Adrenal gland (tissue), 5 donors: ENCODE measurements around the gene PIK3AP1.

Experiments
- CTCF ChIP-seq, 6 experiments: fragments of 450-650 bp in 4 of 6; fragments of 200-600 bp in 2 of 6; sonication (generic) in 1 of 6; IDR thresholded peaks; 1 replicate in 5 of 6; 2 replicates in 1 of 6; pipeline versions ENCODE4 v1.5.1 to v1.8.0; 2016 to 2021; ENCODE audit warnings: antibody characterized with exemption in 6 of 6, mild to moderate bottlenecking in 2 of 6, moderate library complexity in 1 of 6
- POLR2A ChIP-seq, 2 donors: fragments of 450-650 bp; IDR thresholded peaks; one replicate each; pipeline ENCODE4 v1.6.1; 2017; ENCODE audit warnings: antibody characterized with exemption in 2 of 2, mild to moderate bottlenecking in 2 of 2, moderate library complexity in 1 of 2
- donor health status: DM: no; HTN: no; CAD: no.

- no peak for TF ChIP-seq CTCF (IDR thresholded peaks at IDR 0.05)
- TF ChIP-seq POLR2A (IDR thresholded peaks at IDR 0.05), result no peak
Measured at GRCh38 chr10:96642530-96642929, 77.8 kb downstream of the PIK3AP1 start.
